ENCODE measurements around the gene ACSL5.

Gene ACSL5

DNA sequence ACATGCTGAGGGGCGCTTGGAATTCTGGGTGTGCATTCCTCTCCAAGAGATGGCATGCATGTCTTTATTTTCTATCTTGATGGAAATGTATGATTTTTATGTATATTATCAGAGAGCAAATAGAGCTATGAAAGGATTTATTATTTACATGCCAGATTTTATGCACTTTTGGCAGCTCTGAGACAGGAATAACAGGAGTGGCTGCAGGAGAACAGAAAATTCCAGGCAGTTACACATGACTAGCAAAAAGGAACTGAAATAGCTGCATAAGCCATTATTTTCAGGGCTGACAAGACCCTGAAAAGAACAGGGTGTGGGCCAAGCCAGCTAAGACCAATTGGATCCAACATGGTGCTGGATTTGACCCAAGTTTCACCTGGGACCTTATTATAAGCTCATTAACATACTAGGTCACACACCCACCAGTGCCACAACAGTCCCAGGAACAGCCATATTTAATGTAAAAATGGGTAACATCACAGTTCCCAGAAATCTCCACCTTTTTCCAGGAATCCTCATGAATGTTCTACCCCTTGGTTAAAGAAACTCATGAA is 43.2 kb upstream of the ACSL5 start:
- H3K9ac ChIP-seq (ENCODE audit: low read length): no peak overlapping the region

DNA sequence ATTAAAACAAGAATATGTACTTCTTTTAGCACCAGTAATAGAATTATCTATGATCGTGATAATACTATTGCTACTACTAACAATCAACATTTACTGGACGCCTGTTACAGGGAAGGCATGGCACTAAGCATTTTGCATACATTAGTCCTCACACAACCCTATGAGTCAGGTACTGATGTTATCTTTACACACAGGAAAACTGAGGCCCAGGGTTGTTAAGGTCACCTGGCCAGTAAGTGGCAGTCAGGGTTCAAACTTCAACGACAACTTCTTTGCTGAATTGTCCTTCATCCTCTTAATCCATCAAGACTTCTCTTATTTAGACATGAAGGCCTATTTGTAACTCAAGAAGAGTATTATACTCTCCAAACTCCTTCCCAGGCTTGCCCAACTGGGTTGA is 41.9 kb upstream of the ACSL5 start:
- Histone ChIP-seq H3K9me3 (ENCODE audit: low read length) (no peaks in the 10 kb centered on the region), H4K20me1 (ENCODE audit: insufficient read depth, low read length) (no peaks in the 10 kb centered on the region), H3K9ac (ENCODE audit: low read length) (no peak overlapping the region), H3K27me3 (ENCODE audit: insufficient read depth, low read length) (peaks cover 6% of the 10 kb centered on the region; the same call in 1 of the 2 replicates), H3K27ac (ENCODE audit: low read depth, low read length, poor library complexity, severe bottlenecking) (no peak overlapping the region), H3K4me3 (ENCODE audit: low read depth, low read length, poor library complexity, severe bottlenecking) (no peak overlapping the region), H3K4me1 (ENCODE audit: insufficient read depth, low read length, severe bottlenecking) (no peaks in the 10 kb centered on the region), H3K9me2 (ENCODE audit: low read depth, low read length) (no peaks in the 10 kb centered on the region), H2AFZ (ENCODE audit: low read length) (no peak overlapping the region), H3K79me2 (ENCODE audit: insufficient read depth, low read length) (no peaks in the 10 kb centered on the region), H3K36me3 (ENCODE audit: insufficient read depth, low read length) (no peaks in the 10 kb centered on the region), H3K4me2 (ENCODE audit: low read length) (no peak overlapping the region), H3F3A (ENCODE audit: insufficient read depth, low read length) (no peaks in the 10 kb centered on the region)
- TF ChIP-seq, protein P1, sequence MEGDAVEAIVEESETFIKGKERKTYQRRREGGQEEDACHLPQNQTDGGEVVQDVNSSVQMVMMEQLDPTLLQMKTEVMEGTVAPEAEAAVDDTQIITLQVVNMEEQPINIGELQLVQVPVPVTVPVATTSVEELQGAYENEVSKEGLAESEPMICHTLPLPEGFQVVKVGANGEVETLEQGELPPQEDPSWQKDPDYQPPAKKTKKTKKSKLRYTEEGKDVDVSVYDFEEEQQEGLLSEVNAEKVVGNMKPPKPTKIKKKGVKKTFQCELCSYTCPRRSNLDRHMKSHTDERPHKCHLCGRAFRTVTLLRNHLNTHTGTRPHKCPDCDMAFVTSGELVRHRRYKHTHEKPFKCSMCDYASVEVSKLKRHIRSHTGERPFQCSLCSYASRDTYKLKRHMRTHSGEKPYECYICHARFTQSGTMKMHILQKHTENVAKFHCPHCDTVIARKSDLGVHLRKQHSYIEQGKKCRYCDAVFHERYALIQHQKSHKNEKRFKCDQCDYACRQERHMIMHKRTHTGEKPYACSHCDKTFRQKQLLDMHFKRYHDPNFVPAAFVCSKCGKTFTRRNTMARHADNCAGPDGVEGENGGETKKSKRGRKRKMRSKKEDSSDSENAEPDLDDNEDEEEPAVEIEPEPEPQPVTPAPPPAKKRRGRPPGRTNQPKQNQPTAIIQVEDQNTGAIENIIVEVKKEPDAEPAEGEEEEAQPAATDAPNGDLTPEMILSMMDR (IDR thresholded peaks at IDR 0.05; ENCODE audit: low read length): no peak
- TF ChIP-seq EZH2 (IDR thresholded peaks at IDR 0.05; ENCODE audit: borderline replicate concordance, low read length): no peak

More for the DNA sequence above, 43.2 kb upstream of the ACSL5 start:
- H3K9me3 ChIP-seq (ENCODE audit: low read length): no peaks in the 10 kb centered on the region
- no peaks in the 10 kb centered on the region for H3K4me1 ChIP-seq (ENCODE audit: insufficient read depth, low read length, severe bottlenecking)
- no peak overlapping the region for H3K27ac ChIP-seq (ENCODE audit: low read depth, low read length, poor library complexity, severe bottlenecking)
- H3K4me3 ChIP-seq (ENCODE audit: low read depth, low read length, poor library complexity, severe bottlenecking): no peak overlapping the region
- H2AFZ ChIP-seq (ENCODE audit: low read length): no peak overlapping the region
- H3K36me3 ChIP-seq (ENCODE audit: insufficient read depth, low read length): no peaks in the 10 kb centered on the region
- peaks cover 6% of the 10 kb centered on the region; the same call in 1 of the 2 replicates for H3K27me3 ChIP-seq (ENCODE audit: insufficient read depth, low read length)
- no peaks in the 10 kb centered on the region for H3F3A ChIP-seq (ENCODE audit: insufficient read depth, low read length)
- no peaks in the 10 kb centered on the region for H4K20me1 ChIP-seq (ENCODE audit: insufficient read depth, low read length)
- TF ChIP-seq, protein P1 (IDR thresholded peaks at IDR 0.05; ENCODE audit: low read length): no peak
- TF ChIP-seq EZH2 (IDR thresholded peaks at IDR 0.05; ENCODE audit: borderline replicate concordance, low read length): no peak
- no peaks in the 10 kb centered on the region for H3K79me2 ChIP-seq (ENCODE audit: insufficient read depth, low read length)
- no peaks in the 10 kb centered on the region for H3K9me2 ChIP-seq (ENCODE audit: low read depth, low read length)
- no peak overlapping the region for H3K4me2 ChIP-seq (ENCODE audit: low read length)

DNA sequence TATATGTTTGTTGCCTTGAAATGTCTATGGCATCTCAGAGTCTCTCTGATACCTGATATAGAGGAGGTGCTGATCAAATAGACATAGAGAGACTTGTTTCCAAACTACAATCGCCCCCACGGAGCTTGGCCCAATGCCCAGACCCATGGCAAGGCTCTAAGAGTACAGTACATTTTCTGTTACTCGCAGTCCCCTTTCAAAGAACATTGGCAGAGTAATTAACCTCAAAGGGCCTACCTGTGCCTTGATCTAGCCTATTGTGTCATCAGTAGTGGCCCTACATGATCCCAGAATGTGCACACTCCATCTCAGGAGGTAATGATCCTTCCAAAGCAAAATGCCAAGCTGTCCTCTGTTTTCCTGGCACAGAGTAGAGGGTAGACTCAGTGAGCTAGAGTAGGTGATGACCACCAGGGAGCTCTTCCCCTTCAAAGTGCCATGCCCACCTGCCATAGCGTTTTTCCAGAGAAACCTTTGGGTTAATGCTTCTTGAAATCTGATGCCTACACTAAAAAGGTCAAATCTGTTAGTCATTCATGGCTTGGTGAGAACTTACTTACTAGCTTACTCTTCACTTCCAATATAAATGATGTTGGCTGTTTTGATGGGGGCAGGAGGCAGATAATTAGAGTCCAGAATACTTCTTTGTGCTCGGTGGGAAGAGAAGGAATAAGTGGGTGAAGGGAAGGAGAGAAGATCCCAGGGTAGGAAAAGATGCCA is 41.2 kb upstream of the ACSL5 start:
- no peak overlapping the region for H2AFZ ChIP-seq (ENCODE audit: low read length)
- H3K9ac ChIP-seq (ENCODE audit: low read length): no peak overlapping the region
- H3K9me3 ChIP-seq (ENCODE audit: low read length): no peaks in the 10 kb centered on the region
- no peaks in the 10 kb centered on the region for H3K36me3 ChIP-seq (ENCODE audit: insufficient read depth, low read length)
- no peaks in the 10 kb centered on the region for H4K20me1 ChIP-seq (ENCODE audit: insufficient read depth, low read length)
- no peak overlapping the region for H3K27ac ChIP-seq (ENCODE audit: low read depth, low read length, poor library complexity, severe bottlenecking)
- no peak for TF ChIP-seq EZH2 (IDR thresholded peaks at IDR 0.05; ENCODE audit: borderline replicate concordance, low read length)
- TF ChIP-seq, protein P1 (IDR thresholded peaks at IDR 0.05; ENCODE audit: low read length): no peak
- H3K4me2 ChIP-seq (ENCODE audit: low read length): no peak overlapping the region
- H3K4me1 ChIP-seq (ENCODE audit: insufficient read depth, low read length, severe bottlenecking): no peaks in the 10 kb centered on the region
- H3F3A ChIP-seq (ENCODE audit: insufficient read depth, low read length): no peaks in the 10 kb centered on the region
- no peaks in the 10 kb centered on the region for H3K9me2 ChIP-seq (ENCODE audit: low read depth, low read length)
- no peaks in the 10 kb centered on the region for H3K79me2 ChIP-seq (ENCODE audit: insufficient read depth, low read length)
- H3K27me3 ChIP-seq (ENCODE audit: insufficient read depth, low read length): peaks cover 6% of the 10 kb centered on the region; the same call in 1 of the 2 replicates
- no peak overlapping the region for H3K4me3 ChIP-seq (ENCODE audit: low read depth, low read length, poor library complexity, severe bottlenecking)

Measured in OCI-LY1 (cell line).